OCI-LY7 (cell line): ENCODE data around the gene PNCK. TPM values are rescaled to one million over a fixed set of nuclear protein-coding genes. Genes with fewer than 3 reads are reported as not detected.

Experiments used
- BruUV-seq: library from RNA; stranded (reverse); fragments of 400-500 nt; replicated peaks from 2 replicates; lab custom pipeline; 2021; lab: Mats Ljungman, UMichigan
- CTCF ChIA-PET: fragments of 300-600 bp; sonication (Branson Sonifier 250); formaldehyde crosslinking; loops from one replicate; lab custom pipeline; 2022; ENCODE audit warnings: antibody characterized with exemption; ENCODE audit not compliant: unreplicated experiment; lab: Charles Lee
- POLR2A ChIA-PET: fragments of 300-600 bp; sonication (Branson Sonifier 250); formaldehyde crosslinking; loops from one replicate; lab custom pipeline; 2022; ENCODE audit warnings: antibody characterized with exemption; lab: Charles Lee
- DNase-seq: peaks from one replicate; pipeline ENCODE4 v3.0.0-alpha.2; 2015; ENCODE audit warnings: low spot score
- H2AFZ ChIP-seq: fragments of 200-600 bp; sonication (generic), shearing (Covaris generic); 2 replicates; pipeline ENCODE4 v1.6.1; 2014; ENCODE audit warnings: mild to moderate bottlenecking, antibody characterized with exemption, low read length, moderate library complexity
- H3K27ac ChIP-seq: fragments of 200-600 bp; sonication (generic); 2 replicates; pipeline ENCODE4 v1.5.1; 2014; ENCODE audit warnings: mixed run types, low read depth, mild to moderate bottlenecking, moderate library complexity, low read length, inconsistent platforms; ENCODE audit not compliant: poor library complexity, severe bottlenecking
- H3K36me3 ChIP-seq: fragments of 200-600 bp; sonication (generic); 2 replicates; pipeline ENCODE4 v1.6.1; 2014; ENCODE audit warnings: mild to moderate bottlenecking, antibody characterized with exemption, low read length, moderate library complexity, mixed read lengths; ENCODE audit not compliant: insufficient read depth
- H3K4me1 ChIP-seq: fragments of 200-600 bp; sonication (generic); 2 replicates; pipeline ENCODE4 v1.5.1; 2014; ENCODE audit warnings: mild to moderate bottlenecking, low read length; ENCODE audit not compliant: insufficient read depth, poor library complexity, severe bottlenecking
- H3K4me2 ChIP-seq: fragments of 200-600 bp; sonication (generic); 2 replicates; pipeline ENCODE4 v1.6.1; 2014; ENCODE audit warnings: mild to moderate bottlenecking, low read length
- H3K4me3 ChIP-seq: fragments of 200-600 bp; sonication (generic); 2 replicates; pipeline ENCODE4 v1.5.1; 2014; ENCODE audit warnings: mild to moderate bottlenecking, low read depth, low read length; ENCODE audit not compliant: poor library complexity, severe bottlenecking
- H3K79me2 ChIP-seq: fragments of 200-600 bp; sonication (generic); 2 replicates; pipeline ENCODE4 v1.6.1; 2016; ENCODE audit warnings: low read depth, mild to moderate bottlenecking, low read length, moderate library complexity, mixed read lengths; ENCODE audit not compliant: insufficient read depth
- H3K9me2 ChIP-seq: fragments of 200-600 bp; sonication (generic); 2 replicates; pipeline ENCODE4 v1.6.1; 2016; ENCODE audit warnings: mild to moderate bottlenecking, low read length, mixed read lengths; ENCODE audit not compliant: insufficient read depth
- H3K9me3 ChIP-seq: fragments of 200-600 bp; sonication (generic); 2 replicates; pipeline ENCODE4 v1.6.1; 2014; ENCODE audit warnings: mild to moderate bottlenecking, mixed run types, low read length, mixed read lengths
- H4K20me1 ChIP-seq: fragments of 200-600 bp; sonication (generic); 2 replicates; pipeline ENCODE4 v1.6.1; 2014; ENCODE audit warnings: mild to moderate bottlenecking, antibody characterized with exemption, low read length, moderate library complexity, mixed read lengths; ENCODE audit not compliant: insufficient read depth
- CTCF ChIP-seq: fragments of 200-600 bp; sonication (generic); conservative IDR thresholded peaks from 2 replicates; pipeline ENCODE4 v1.5.1; 2014; ENCODE audit warnings: mild to moderate bottlenecking, antibody characterized with exemption, low read length, moderate library complexity, mixed read lengths
- EZH2phosphoT487 ChIP-seq: fragments of 200-600 bp; sonication (generic); IDR thresholded peaks from 2 replicates; pipeline ENCODE4 v1.6.1; 2018; ENCODE audit warnings: low read depth, borderline replicate concordance, mild to moderate bottlenecking, mixed run types, antibody characterized with exemption, low read length, moderate library complexity, mixed read lengths
- intact Hi-C: fragments of 100-400 bp; cut with micrococcal nuclease; formaldehyde crosslinking; loops from one replicate; pipeline ENCODE4 v1.10.0; 2022; ENCODE audit not compliant: unreplicated experiment
- total RNA-seq, 2 experiments: library from RNA; depleted of rRNA in 1 of 2; stranded (reverse); fragments of >200 nt in 1 of 2; shearing (Covaris generic) in 1 of 2; gene quantifications; 2 replicates each; pipeline ENCODE4 v1.2.3, GENCODE V29; 2014 to 2022

Gene PNCK
- total RNA-seq, 2 experiments from 2014 or later = 0.19 TPM; not detected in 1

GRCh38 chrX:153625271-153626024 is 48.2 kb downstream of the PNCK start:
- CTCF ChIA-PET = no interaction called here
- Histone ChIP-seq H4K20me1 (no peaks in the 10 kb centered on the region), H3K4me1 (no peaks in the 10 kb centered on the region), H2AFZ (no peak overlapping the region), H3K27ac (no peak overlapping the region), H3K4me3 (no peak overlapping the region), H3K79me2 (no peaks in the 10 kb centered on the region), H3K9me3 (no peaks in the 10 kb centered on the region), H3K4me2 (no peak overlapping the region), H3K9me2 (no peaks in the 10 kb centered on the region), H3K36me3 (no peaks in the 10 kb centered on the region)
- POLR2A ChIA-PET = no interaction called here
- intact Hi-C loops = no loop called here
- no TSS peak for BruUV-seq
- DNase-seq = no peak
- TF ChIP-seq CTCF (no peak), EZH2phosphoT487 (no peak)

GRCh38 chrX:153624196-153625091 is 49.2 kb downstream of the PNCK start:
- TF ChIP-seq EZH2phosphoT487 (no peak), CTCF (no peak)
- no peaks in the 10 kb centered on the region for H3K36me3 ChIP-seq
- no peaks in the 10 kb centered on the region for H3K4me1 ChIP-seq
- H3K4me2 ChIP-seq = no peak overlapping the region
- ChIA-PET POLR2A (no interaction called here), CTCF (interaction anchor here (0.6 kb wide), 1 partner anchor 12 kb away, joined by 3 read pairs; no protein-coding TSS in a partner anchor)
- intact Hi-C loops = no loop called here
- no peaks in the 10 kb centered on the region for H3K9me2 ChIP-seq
- no peaks in the 10 kb centered on the region for H4K20me1 ChIP-seq
- no peak overlapping the region for H2AFZ ChIP-seq
- no peak for DNase-seq
- H3K27ac ChIP-seq = no peak overlapping the region
- no peak overlapping the region for H3K4me3 ChIP-seq
- H3K79me2 ChIP-seq = no peaks in the 10 kb centered on the region
- H3K9me3 ChIP-seq = no peaks in the 10 kb centered on the region
- no TSS peak for BruUV-seq
